Muscle layer of colon (tissue), 2 donors: ENCODE results near the gene INTS15.

Source experiments
- H3K27ac ChIP-seq: one replicate; pipeline ENCODE4 v1.7.0; 2013; ENCODE audit warnings: low read depth, mild to moderate bottlenecking, low read length, moderate library complexity
- H3K27me3 ChIP-seq, 2 donors: one replicate each; pipeline ENCODE4 v1.7.0; 2013; ENCODE audit warnings: low read length in 2 of 2, mild to moderate bottlenecking in 2 of 2; ENCODE audit not compliant: insufficient read depth in 2 of 2, control insufficient read depth in 1 of 2
- H3K36me3 ChIP-seq: one replicate; pipeline ENCODE4 v1.7.0; 2013; ENCODE audit warnings: mild to moderate bottlenecking, low read length; ENCODE audit not compliant: insufficient read depth
- H3K4me1 ChIP-seq: one replicate; pipeline ENCODE4 v1.7.0; 2013; ENCODE audit warnings: mild to moderate bottlenecking, low read length; ENCODE audit not compliant: insufficient read depth
- H3K4me3 ChIP-seq, 2 donors: one replicate each; pipeline ENCODE4 v1.7.0; 2013; ENCODE audit warnings: low read length in 2 of 2, low read depth in 1 of 2, mild to moderate bottlenecking in 1 of 2, moderate library complexity in 1 of 2
- H3K9ac ChIP-seq: one replicate; pipeline ENCODE4 v1.7.0; 2013; ENCODE audit warnings: low read length
- H3K9me3 ChIP-seq: one replicate; pipeline ENCODE4 v1.7.0; 2013; ENCODE audit warnings: mild to moderate bottlenecking, low read length
- donor health status: abdominal sarcoma.
- donor health status: Adenocarcinoma of cecum.

INTS15 gene

GRCh38 chr7:6608081-6608480 is 18.3 kb downstream of the INTS15 start:
- Histone ChIP-seq H3K27ac (no peak overlapping the region), H3K27me3 (no peaks in the 10 kb centered on the region), H3K9ac (no peak overlapping the region), H3K36me3 (no peaks in the 10 kb centered on the region), H3K4me1 (no peaks in the 10 kb centered on the region), H3K4me3 (no peak overlapping the region), H3K9me3 (no peaks in the 10 kb centered on the region)

- no peak overlapping the region for H3K27ac ChIP-seq
- H3K9me3 ChIP-seq, result no peaks in the 10 kb centered on the region
- H3K4me3 ChIP-seq, result no peak overlapping the region
- no peaks in the 10 kb centered on the region for H3K36me3 ChIP-seq
- no peak overlapping the region for H3K9ac ChIP-seq
- no peaks in the 10 kb centered on the region for H3K27me3 ChIP-seq
- H3K4me1 ChIP-seq, result no peaks in the 10 kb centered on the region
Measured at GRCh38 chr7:6608794-6609193, 19.0 kb downstream of the INTS15 start.

GRCh38 chr7:6612819-6613218 is 23.0 kb downstream of the INTS15 start:
- Histone ChIP-seq H3K36me3 (no peaks in the 10 kb centered on the region), H3K9me3 (no peaks in the 10 kb centered on the region), H3K27me3 (no peaks in the 10 kb centered on the region), H3K27ac (no peak overlapping the region), H3K4me3 (no peak overlapping the region), H3K9ac (no peak overlapping the region), H3K4me1 (no peaks in the 10 kb centered on the region)

- Histone ChIP-seq H3K4me1 (no peaks in the 10 kb centered on the region), H3K4me3 (no peak overlapping the region), H3K27me3 (no peaks in the 10 kb centered on the region), H3K9me3 (no peaks in the 10 kb centered on the region), H3K9ac (no peak overlapping the region), H3K36me3 (no peaks in the 10 kb centered on the region), H3K27ac (no peak overlapping the region)
Measured at GRCh38 chr7:6613706-6614105, 23.9 kb downstream of the INTS15 start.

GRCh38 chr7:6614953-6615722 is 25.3 kb downstream of the INTS15 start, which contains the start of gene ZNF853:
ZNF853 (plus strand) TSS chr7:6615610; CDS start chr7:6616175, 565 bp downstream.
- H3K27me3 ChIP-seq, result no peaks in the 10 kb centered on the region
- peak within 1 kb of the TSS; percentile 72 for H3K27ac ChIP-seq
- no peaks in the 10 kb centered on the region for H3K9me3 ChIP-seq
- H3K4me3 ChIP-seq, result peak within 1 kb of the TSS; percentile 68 to 89
- H3K36me3 ChIP-seq, result peaks cover 5% of the 10 kb centered on the region
- H3K4me1 ChIP-seq, result no peaks in the 10 kb centered on the region
- H3K9ac ChIP-seq, result no peak within 1 kb of the TSS

GRCh38 chr7:6615723-6616555 is 26.1 kb downstream of the INTS15 start:
- Histone ChIP-seq H3K36me3 (peaks cover 5% of the 10 kb centered on the region), H3K27me3 (no peaks in the 10 kb centered on the region), H3K27ac (peak overlapping the region; percentile 52), H3K4me3 (peak overlapping the region; percentile 68 to 89), H3K9me3 (no peaks in the 10 kb centered on the region), H3K9ac (no peak overlapping the region), H3K4me1 (no peaks in the 10 kb centered on the region)

GRCh38 chr7:6616854-6617643 is 27.2 kb downstream of the INTS15 start:
- H3K9ac ChIP-seq, result no peak overlapping the region
- H3K27ac ChIP-seq, result no peak overlapping the region
- H3K36me3 ChIP-seq, result peaks cover 14% of the 10 kb centered on the region
- H3K4me3 ChIP-seq, result no peak overlapping the region
- H3K9me3 ChIP-seq, result no peaks in the 10 kb centered on the region
- no peaks in the 10 kb centered on the region for H3K27me3 ChIP-seq
- H3K4me1 ChIP-seq, result no peaks in the 10 kb centered on the region

- Histone ChIP-seq H3K27ac (no peak overlapping the region), H3K9me3 (no peaks in the 10 kb centered on the region), H3K4me3 (no peak overlapping the region), H3K4me1 (no peaks in the 10 kb centered on the region), H3K9ac (no peak overlapping the region), H3K27me3 (no peaks in the 10 kb centered on the region), H3K36me3 (peaks cover 14% of the 10 kb centered on the region)
Measured at GRCh38 chr7:6618621-6619020, 28.8 kb downstream of the INTS15 start.

GRCh38 chr7:6619961-6620360 is 30.1 kb downstream of the INTS15 start:
- H3K4me1 ChIP-seq, result no peaks in the 10 kb centered on the region
- no peaks in the 10 kb centered on the region for H3K27me3 ChIP-seq
- no peak overlapping the region for H3K9ac ChIP-seq
- no peaks in the 10 kb centered on the region for H3K9me3 ChIP-seq
- H3K36me3 ChIP-seq, result peaks cover 14% of the 10 kb centered on the region
- H3K27ac ChIP-seq, result no peak overlapping the region
- H3K4me3 ChIP-seq, result no peak overlapping the region

GRCh38 chr7:6621195-6622133 is 31.6 kb downstream of the INTS15 start:
- Histone ChIP-seq H3K9ac (no peak overlapping the region), H3K9me3 (no peaks in the 10 kb centered on the region), H3K4me1 (no peaks in the 10 kb centered on the region), H3K27ac (no peak overlapping the region), H3K36me3 (peaks cover 14% of the 10 kb centered on the region), H3K4me3 (no peak overlapping the region), H3K27me3 (no peaks in the 10 kb centered on the region)
